SU-DHL-6 (cell line): Measurements from ENCODE around the gene DHRS12.

ENCODE experiments used
- EZH2phosphoT487 ChIP-seq: fragments of 200-600 bp; sonication (generic), shearing (Covaris generic); conservative IDR thresholded peaks from 2 replicates; pipeline ENCODE4 v1.6.1; 2018; ENCODE audit warnings: mild to moderate bottlenecking, antibody characterized with exemption, low read length, moderate library complexity, mixed read lengths
- TF ChIP-seq, protein P1 (sequence below): fragments of 200-600 bp; sonication (generic); IDR thresholded peaks from one replicate; pipeline ENCODE4 v1.5.1; 2017; ENCODE audit warnings: antibody characterized with exemption, mild to moderate bottlenecking, low read length, moderate library complexity; ENCODE audit not compliant: insufficient read depth, poor library complexity, severe bottlenecking

DNA sequence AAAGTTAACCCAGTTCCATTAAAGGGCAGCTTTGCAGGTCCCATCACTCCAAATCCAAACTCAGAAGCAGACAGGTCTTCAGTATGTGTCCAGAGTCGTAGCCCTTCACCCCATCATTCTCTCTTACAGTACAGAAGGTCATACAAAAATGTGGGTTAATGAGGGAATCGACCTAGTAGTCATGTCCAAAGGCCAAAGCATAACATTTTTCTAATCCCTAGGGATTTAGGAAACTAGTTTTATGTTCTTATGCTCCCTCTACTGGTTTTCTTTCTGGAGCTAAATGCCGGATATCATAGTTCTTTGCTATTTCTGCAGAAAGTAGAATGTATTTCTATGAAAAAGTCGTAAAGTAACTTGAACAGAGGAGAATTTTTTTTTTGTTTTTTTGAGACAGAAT is 72.2 kb downstream of the DHRS12 start:
- TF ChIP-seq, protein P1, sequence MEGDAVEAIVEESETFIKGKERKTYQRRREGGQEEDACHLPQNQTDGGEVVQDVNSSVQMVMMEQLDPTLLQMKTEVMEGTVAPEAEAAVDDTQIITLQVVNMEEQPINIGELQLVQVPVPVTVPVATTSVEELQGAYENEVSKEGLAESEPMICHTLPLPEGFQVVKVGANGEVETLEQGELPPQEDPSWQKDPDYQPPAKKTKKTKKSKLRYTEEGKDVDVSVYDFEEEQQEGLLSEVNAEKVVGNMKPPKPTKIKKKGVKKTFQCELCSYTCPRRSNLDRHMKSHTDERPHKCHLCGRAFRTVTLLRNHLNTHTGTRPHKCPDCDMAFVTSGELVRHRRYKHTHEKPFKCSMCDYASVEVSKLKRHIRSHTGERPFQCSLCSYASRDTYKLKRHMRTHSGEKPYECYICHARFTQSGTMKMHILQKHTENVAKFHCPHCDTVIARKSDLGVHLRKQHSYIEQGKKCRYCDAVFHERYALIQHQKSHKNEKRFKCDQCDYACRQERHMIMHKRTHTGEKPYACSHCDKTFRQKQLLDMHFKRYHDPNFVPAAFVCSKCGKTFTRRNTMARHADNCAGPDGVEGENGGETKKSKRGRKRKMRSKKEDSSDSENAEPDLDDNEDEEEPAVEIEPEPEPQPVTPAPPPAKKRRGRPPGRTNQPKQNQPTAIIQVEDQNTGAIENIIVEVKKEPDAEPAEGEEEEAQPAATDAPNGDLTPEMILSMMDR, result no peak
- TF ChIP-seq EZH2phosphoT487, result no peak
